KOPT-K1 (cell line): ENCODE data around the gene FRMD7.
"Not testable (repeated sequence)": the region's sequence is repeated elsewhere in the genome, so short reads cannot be mapped to it uniquely, and the experiment has no call there.

Source experiments
- H3K27ac ChIP-seq: fragments of 200-600 bp; sonication (generic); 2 replicates; pipeline ENCODE4 v1.5.1; 2016; ENCODE audit warnings: antibody characterized with exemption, mild to moderate bottlenecking, low read depth, low read length; ENCODE audit not compliant: poor library complexity, severe bottlenecking
- H3K36me3 ChIP-seq: fragments of 200-600 bp; sonication (generic); 2 replicates; pipeline ENCODE4 v1.5.1; 2017; ENCODE audit warnings: antibody characterized with exemption, mild to moderate bottlenecking, low read length, moderate library complexity; ENCODE audit not compliant: insufficient read depth
- H3K9me3 ChIP-seq: fragments of 200-600 bp; sonication (generic); 2 replicates; pipeline ENCODE4 v1.5.1; 2017; ENCODE audit warnings: antibody characterized with exemption, low read length, mild to moderate bottlenecking; ENCODE audit not compliant: insufficient read depth, poor library complexity, severe bottlenecking

Gene FRMD7, protein sequence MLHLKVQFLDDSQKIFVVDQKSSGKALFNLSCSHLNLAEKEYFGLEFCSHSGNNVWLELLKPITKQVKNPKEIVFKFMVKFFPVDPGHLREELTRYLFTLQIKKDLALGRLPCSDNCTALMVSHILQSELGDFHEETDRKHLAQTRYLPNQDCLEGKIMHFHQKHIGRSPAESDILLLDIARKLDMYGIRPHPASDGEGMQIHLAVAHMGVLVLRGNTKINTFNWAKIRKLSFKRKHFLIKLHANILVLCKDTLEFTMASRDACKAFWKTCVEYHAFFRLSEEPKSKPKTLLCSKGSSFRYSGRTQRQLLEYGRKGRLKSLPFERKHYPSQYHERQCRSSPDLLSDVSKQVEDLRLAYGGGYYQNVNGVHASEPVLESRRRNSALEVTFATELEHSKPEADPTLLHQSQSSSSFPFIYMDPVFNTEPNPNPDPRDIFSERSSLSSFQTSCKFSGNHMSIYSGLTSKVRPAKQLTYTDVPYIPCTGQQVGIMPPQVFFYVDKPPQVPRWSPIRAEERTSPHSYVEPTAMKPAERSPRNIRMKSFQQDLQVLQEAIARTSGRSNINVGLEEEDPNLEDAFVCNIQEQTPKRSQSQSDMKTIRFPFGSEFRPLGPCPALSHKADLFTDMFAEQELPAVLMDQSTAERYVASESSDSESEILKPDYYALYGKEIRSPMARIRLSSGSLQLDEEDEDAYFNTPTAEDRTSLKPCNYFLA

DNA sequence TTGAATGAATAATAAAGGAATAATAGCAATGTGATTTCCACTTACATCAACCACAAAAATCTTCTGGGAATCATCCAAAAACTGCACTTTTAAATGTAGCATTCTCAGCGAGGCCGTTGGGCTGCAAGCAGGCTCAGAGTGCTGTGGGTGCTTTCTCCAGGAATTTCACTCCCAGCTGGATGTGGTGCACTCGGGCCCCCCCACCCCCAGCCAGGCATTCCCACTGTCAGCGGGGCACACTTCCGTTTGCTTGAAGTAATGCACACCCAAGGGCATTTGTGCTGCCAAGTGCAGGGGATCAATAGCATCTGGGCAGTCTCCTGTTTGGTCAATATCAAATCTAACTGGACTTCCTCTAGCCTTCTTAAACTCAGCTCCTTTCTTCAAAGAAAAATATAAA is at the start of gene FRMD7:
FRMD7 (minus strand) TSS at position 278 of the 400 bp plus-strand sequence; CDS start at position 102, 176 bp downstream.
- H3K27ac ChIP-seq = no peak within 1 kb of the TSS
- H3K36me3 ChIP-seq = no peaks in the 10 kb centered on the region
- no peaks in the 10 kb centered on the region for H3K9me3 ChIP-seq

DNA sequence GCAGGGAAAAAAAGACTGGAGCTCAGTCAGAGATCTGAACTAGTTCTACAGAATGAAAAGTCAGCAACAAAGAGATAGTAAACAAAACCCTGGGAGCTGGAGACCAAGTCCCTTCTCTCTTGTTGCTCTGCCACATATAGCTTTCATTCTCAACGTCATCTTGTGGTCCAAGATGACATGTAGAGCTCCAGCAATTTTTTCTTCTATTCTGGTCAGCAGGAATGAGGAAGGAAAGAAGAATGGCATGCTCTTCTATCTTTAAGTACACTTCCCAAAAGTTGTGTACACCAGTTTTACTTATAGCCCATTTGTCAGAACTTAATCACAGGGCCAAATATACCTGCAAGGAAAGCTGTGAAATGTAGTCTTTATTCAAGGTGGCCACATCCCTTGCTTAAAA is 45.8 kb upstream of the FRMD7 start:
- Histone ChIP-seq H3K36me3 (no peaks in the 10 kb centered on the region), H3K27ac (no peak overlapping the region), H3K9me3 (no peaks in the 10 kb centered on the region)

DNA sequence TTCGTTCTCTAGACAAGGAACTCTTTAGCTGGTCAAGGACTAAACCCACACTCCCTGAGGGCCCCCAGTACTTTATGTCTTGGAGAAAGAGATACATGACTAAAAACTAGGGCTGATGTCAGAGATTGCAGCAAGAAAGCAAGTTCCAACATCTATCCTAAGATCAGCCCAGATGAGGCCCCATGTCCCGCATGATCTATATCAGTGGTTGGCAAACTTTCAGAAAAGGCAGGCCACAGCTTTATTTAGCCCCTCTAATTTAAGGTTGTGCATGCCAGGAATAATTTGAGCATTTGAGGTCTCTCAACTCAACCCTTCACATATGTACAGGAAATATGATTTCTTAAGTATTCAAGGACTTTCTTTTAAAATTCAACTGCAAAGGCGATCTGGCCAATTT is 44.1 kb upstream of the FRMD7 start:
- Histone ChIP-seq H3K27ac (no peak overlapping the region), H3K9me3 (no peaks in the 10 kb centered on the region), H3K36me3 (no peaks in the 10 kb centered on the region)

DNA sequence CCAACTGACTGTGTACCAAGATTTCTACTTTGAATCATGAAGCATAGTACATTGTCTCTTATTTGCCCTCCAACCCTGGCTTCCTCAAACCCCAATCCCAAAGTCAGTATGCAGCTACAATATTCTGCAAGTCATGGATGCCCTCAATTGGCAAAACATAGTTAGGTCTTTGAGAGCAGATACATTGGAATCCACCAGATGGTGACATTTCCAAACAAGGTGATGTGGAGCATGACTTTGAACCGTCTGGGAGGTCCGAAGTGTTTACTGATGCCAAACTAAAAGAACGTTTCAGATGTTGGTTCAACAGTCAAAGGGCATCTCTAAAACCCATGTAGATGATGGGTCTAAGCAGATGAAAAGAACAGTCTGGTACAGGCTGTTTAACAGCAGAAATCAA is 43.7 kb upstream of the FRMD7 start:
- Histone ChIP-seq H3K36me3 (no peaks in the 10 kb centered on the region), H3K27ac (no peak overlapping the region), H3K9me3 (no peaks in the 10 kb centered on the region)

- no peaks in the 10 kb centered on the region for H3K36me3 ChIP-seq
- no peak overlapping the region for H3K27ac ChIP-seq
- H3K9me3 ChIP-seq = no peaks in the 10 kb centered on the region
Observed at GRCh38 chrX:132169554-132169953, 41.7 kb upstream of the FRMD7 start.

DNA sequence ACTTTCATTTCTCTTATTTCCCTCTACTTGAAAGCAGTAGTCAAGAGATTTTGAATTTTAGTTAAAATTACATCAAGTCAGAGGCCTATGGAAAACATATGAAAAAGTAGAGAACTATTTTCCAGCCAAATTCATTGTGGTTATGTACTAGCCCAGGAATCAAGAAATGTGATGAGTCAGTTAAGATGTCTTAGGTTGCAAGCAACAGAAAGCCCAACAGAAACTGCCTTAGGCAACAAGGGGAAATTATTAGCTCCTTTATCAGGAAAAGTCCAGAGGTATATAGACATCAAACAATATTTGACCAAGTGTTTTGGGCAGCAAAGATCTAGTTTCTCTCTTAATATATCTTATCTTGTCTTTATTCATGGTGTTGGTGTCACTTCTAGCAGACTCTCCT is 37.8 kb upstream of the FRMD7 start:
- Histone ChIP-seq H3K36me3 (no peaks in the 10 kb centered on the region), H3K27ac (no peak overlapping the region), H3K9me3 (no peaks in the 10 kb centered on the region)

DNA sequence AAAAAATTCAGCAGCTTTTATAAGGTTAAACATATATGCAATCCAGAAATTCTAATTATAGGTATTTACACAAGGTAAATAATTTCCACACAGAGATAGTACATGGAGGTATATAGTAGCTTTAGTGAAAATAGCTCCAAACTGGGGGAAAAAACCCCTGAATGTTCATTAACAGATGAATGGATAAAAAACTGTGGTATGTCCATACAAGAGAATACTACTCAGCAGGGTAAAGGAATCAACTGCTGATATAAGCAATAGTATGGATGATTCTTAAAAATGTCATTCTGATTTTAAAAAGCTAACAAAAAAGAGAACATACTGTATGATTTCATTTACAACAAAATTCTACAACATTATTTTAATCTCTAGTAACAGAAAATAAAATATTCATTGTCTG is 37.2 kb upstream of the FRMD7 start:
- Histone ChIP-seq H3K27ac (no peak overlapping the region), H3K36me3 (no peaks in the 10 kb centered on the region), H3K9me3 (no peaks in the 10 kb centered on the region)

GRCh38 chrX:132163094-132163493 is 35.3 kb upstream of the FRMD7 start:
- H3K9me3 ChIP-seq, H3K36me3 ChIP-seq, H3K27ac ChIP-seq: not testable (repeated sequence)

- no peak overlapping the region for H3K27ac ChIP-seq
- H3K9me3 ChIP-seq = no peaks in the 10 kb centered on the region
- H3K36me3 ChIP-seq = no peaks in the 10 kb centered on the region
Observed at GRCh38 chrX:132153166-132153565, 25.3 kb upstream of the FRMD7 start.

- Histone ChIP-seq H3K36me3 (no peaks in the 10 kb centered on the region), H3K27ac (no peak overlapping the region), H3K9me3 (no peaks in the 10 kb centered on the region)
Observed at GRCh38 chrX:132146456-132146855, 18.6 kb upstream of the FRMD7 start.

- no peaks in the 10 kb centered on the region for H3K9me3 ChIP-seq
- no peak overlapping the region for H3K27ac ChIP-seq
- H3K36me3 ChIP-seq = no peaks in the 10 kb centered on the region
Observed at GRCh38 chrX:132144061-132144460, 16.2 kb upstream of the FRMD7 start.

DNA sequence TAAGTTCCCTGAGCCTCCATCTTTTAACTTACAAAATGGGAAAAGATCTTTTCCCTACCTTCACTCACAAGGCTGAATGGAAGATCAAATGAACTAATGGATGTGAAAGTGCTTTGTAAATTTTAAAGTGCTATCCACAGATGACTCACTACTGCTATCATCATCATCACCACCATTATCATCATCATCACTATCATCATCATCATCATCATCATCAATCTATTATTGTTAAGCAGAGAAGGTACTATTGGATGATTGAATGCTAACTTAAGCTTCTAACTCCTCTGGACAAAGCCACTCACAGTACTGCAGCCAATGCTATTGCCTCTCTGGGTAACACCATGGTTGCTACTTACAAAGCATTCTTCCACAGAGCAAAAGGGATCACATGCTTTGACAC is 1.9 kb downstream of the FRMD7 start:
- no peak overlapping the region for H3K27ac ChIP-seq
- no peaks in the 10 kb centered on the region for H3K9me3 ChIP-seq
- no peaks in the 10 kb centered on the region for H3K36me3 ChIP-seq

DNA sequence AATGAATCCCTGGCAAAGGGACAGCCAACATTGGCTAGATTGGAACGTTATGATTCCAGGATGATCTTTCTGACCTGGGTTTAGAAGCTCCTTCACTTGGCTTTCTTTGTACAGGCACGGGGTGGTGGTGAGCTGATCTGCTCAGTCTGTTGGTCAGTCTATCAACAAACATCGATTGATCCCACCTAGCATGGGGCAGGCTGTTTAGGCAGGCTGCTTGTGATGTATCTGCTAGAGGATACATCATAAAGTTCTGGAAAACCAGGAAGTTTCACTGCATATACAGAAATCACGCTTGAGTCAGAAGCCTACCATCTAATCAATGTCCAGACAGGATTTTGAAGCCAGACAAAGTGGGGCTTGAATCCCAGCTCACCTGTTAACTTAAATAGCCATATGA is 6.9 kb downstream of the FRMD7 start:
- Histone ChIP-seq H3K36me3 (no peaks in the 10 kb centered on the region), H3K27ac (no peak overlapping the region), H3K9me3 (no peaks in the 10 kb centered on the region)

GRCh38 chrX:132119821-132120515 is 7.9 kb downstream of the FRMD7 start:
- Histone ChIP-seq H3K36me3 (no peaks in the 10 kb centered on the region), H3K9me3 (no peaks in the 10 kb centered on the region), H3K27ac (no peak overlapping the region)

DNA sequence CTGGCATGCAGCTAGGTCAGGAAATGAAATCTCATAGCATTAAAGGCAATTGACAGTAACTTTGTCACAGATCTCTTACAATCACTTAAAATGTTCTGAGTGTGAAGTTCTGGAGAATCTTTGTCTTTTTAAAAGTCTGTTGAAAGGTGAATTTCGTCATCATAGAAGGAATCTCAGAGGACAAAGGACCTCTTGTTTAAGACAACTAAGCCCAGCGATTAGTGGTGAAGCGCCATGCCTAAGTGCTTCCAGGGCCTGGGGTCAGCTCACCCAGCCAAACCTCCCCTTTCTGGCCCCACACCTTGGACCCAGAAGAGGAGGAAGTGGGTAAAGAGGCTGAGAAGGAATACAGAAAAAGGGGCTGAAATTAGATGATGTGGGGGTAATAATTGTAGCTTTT is 8.5 kb downstream of the FRMD7 start:
- Histone ChIP-seq H3K9me3 (no peaks in the 10 kb centered on the region), H3K27ac (no peak overlapping the region), H3K36me3 (no peaks in the 10 kb centered on the region)
